DOHH2 (cell line): ENCODE measurements around the gene NKAPL.

Experiments used
- H3F3A ChIP-seq: fragments of 200-600 bp; sonication (generic), shearing (Covaris generic); 2 replicates; pipeline ENCODE4 v1.6.0; 2016; ENCODE audit warnings: antibody characterized with exemption, mild to moderate bottlenecking; ENCODE audit not compliant: control insufficient read depth, insufficient read depth
- H3K27ac ChIP-seq: fragments of 200-600 bp; sonication (generic); 2 replicates; pipeline ENCODE4 v1.5.1; 2014; ENCODE audit warnings: low read depth, mild to moderate bottlenecking, low read length, moderate library complexity
- H3K27me3 ChIP-seq: fragments of 200-600 bp; sonication (generic); 2 replicates; pipeline ENCODE4 v1.6.1; 2014; ENCODE audit warnings: mild to moderate bottlenecking, low read length, mixed read lengths; ENCODE audit not compliant: control insufficient read depth
- H3K36me3 ChIP-seq: fragments of 200-600 bp; sonication (generic); 2 replicates; pipeline ENCODE4 v1.6.1; 2014; ENCODE audit warnings: mild to moderate bottlenecking, low read length, moderate library complexity, mixed read lengths; ENCODE audit not compliant: control insufficient read depth
- H3K4me1 ChIP-seq: fragments of 200-600 bp; sonication (generic); 2 replicates; pipeline ENCODE4 v1.6.1; 2014; ENCODE audit warnings: mild to moderate bottlenecking, low read length, mixed read lengths; ENCODE audit not compliant: control insufficient read depth
- H3K4me2 ChIP-seq: fragments of 200-600 bp; sonication (generic); 2 replicates; pipeline ENCODE4 v1.6.0; 2014; ENCODE audit warnings: mild to moderate bottlenecking, low read length, moderate library complexity
- H3K4me3 ChIP-seq: fragments of 200-600 bp; sonication (generic); 2 replicates; pipeline ENCODE4 v1.5.1; 2014; ENCODE audit warnings: mild to moderate bottlenecking, low read length, mixed read lengths
- H3K79me2 ChIP-seq: fragments of 200-600 bp; sonication (generic); 2 replicates; pipeline ENCODE4 v1.6.1; 2014; ENCODE audit warnings: mild to moderate bottlenecking, low read length, mixed read lengths; ENCODE audit not compliant: control insufficient read depth
- H3K9me2 ChIP-seq: fragments of 200-600 bp; sonication (generic); replicated peaks from 2 replicates; pipeline ENCODE4 v1.6.1; 2014; ENCODE audit warnings: mild to moderate bottlenecking, low read length, mixed read lengths; ENCODE audit not compliant: control insufficient read depth
- H3K9me3 ChIP-seq: fragments of 200-600 bp; sonication (generic); 2 replicates; pipeline ENCODE4 v1.6.1; 2014; ENCODE audit warnings: antibody characterized with exemption, low read length, mixed read lengths; ENCODE audit not compliant: control insufficient read depth, insufficient read depth
- H4K20me1 ChIP-seq: fragments of 200-600 bp; sonication (generic); 2 replicates; pipeline ENCODE4 v1.6.0; 2014; ENCODE audit warnings: low read depth, mild to moderate bottlenecking, antibody characterized with exemption, low read length, moderate library complexity; ENCODE audit not compliant: control insufficient read depth, insufficient read depth
- EZH2phosphoT487 ChIP-seq: fragments of 200-600 bp; sonication (generic); IDR thresholded peaks from 2 replicates; pipeline ENCODE4 v1.6.1; 2017; ENCODE audit warnings: borderline replicate concordance, mild to moderate bottlenecking, antibody characterized with exemption, low read length, moderate library complexity, mixed read lengths
- TF ChIP-seq, protein P1 (sequence below): fragments of 200-600 bp; sonication (generic); IDR thresholded peaks from one replicate; pipeline ENCODE4 v1.5.1; 2014; ENCODE audit warnings: antibody characterized with exemption, mild to moderate bottlenecking, low read depth, low read length; ENCODE audit not compliant: poor library complexity, severe bottlenecking

Gene NKAPL

DNA sequence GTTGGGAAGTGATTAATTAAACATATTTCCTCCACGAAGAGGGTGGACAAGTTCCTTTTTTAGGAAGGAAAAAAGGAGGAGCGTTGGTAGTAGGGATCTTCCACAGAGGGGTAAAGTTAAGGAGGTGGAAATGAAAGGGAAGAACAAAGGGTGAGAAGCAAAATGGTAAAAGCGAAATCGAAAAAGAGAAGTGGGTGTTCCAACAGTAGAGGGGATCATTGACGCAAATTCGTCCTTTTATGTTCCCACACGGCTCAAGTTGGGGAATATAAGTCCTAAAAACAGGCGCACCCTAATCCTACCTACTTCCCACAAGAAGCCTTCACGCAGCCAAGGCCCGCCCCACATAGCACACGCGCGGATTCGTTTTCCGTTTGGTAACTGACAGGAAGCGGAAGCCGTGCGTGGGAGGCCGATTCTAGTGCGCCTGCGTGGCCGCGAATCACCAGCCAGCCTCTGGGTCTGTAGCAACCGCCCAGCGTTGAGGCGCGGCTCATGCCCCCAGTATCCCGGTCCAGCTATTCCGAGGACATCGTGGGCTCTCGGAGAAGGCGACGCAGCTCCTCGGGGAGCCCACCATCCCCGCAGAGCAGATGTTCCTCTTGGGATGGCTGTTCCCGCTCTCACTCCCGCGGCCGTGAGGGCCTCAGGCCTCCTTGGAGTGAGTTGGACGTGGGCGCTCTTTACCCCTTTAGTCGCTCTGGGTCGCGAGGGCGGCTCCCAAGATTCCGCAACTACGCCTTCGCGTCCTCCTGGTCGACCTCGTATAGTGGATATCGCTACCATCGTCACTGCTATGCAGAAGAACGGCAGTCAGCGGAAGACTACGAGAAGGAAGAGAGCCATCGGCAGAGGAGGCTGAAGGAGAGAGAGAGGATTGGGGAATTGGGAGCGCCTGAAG, at the start of gene NKAPL:
Gene NKAPL (plus strand): TSS at position 421 of the 901 bp plus-strand sequence. CDS start 75 bp downstream, at position 496.
- no peaks in the 10 kb centered on the region for H4K20me1 ChIP-seq
- H3K4me1 ChIP-seq: no peaks in the 10 kb centered on the region
- H3K79me2 ChIP-seq: no peaks in the 10 kb centered on the region
- no peak within 1 kb of the TSS for H3K4me2 ChIP-seq
- H3K27ac ChIP-seq: no peak within 1 kb of the TSS
- no peak within 1 kb of the TSS for H3K4me3 ChIP-seq
- H3K9me2 ChIP-seq: no peaks in the 10 kb centered on the region
- no peaks in the 10 kb centered on the region for H3K27me3 ChIP-seq
- TF ChIP-seq EZH2phosphoT487: no peak
- TF ChIP-seq, protein P1, sequence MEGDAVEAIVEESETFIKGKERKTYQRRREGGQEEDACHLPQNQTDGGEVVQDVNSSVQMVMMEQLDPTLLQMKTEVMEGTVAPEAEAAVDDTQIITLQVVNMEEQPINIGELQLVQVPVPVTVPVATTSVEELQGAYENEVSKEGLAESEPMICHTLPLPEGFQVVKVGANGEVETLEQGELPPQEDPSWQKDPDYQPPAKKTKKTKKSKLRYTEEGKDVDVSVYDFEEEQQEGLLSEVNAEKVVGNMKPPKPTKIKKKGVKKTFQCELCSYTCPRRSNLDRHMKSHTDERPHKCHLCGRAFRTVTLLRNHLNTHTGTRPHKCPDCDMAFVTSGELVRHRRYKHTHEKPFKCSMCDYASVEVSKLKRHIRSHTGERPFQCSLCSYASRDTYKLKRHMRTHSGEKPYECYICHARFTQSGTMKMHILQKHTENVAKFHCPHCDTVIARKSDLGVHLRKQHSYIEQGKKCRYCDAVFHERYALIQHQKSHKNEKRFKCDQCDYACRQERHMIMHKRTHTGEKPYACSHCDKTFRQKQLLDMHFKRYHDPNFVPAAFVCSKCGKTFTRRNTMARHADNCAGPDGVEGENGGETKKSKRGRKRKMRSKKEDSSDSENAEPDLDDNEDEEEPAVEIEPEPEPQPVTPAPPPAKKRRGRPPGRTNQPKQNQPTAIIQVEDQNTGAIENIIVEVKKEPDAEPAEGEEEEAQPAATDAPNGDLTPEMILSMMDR: no peak
- no peaks in the 10 kb centered on the region for H3K9me3 ChIP-seq
- H3F3A ChIP-seq: no peaks in the 10 kb centered on the region
- H3K36me3 ChIP-seq: no peaks in the 10 kb centered on the region

DNA sequence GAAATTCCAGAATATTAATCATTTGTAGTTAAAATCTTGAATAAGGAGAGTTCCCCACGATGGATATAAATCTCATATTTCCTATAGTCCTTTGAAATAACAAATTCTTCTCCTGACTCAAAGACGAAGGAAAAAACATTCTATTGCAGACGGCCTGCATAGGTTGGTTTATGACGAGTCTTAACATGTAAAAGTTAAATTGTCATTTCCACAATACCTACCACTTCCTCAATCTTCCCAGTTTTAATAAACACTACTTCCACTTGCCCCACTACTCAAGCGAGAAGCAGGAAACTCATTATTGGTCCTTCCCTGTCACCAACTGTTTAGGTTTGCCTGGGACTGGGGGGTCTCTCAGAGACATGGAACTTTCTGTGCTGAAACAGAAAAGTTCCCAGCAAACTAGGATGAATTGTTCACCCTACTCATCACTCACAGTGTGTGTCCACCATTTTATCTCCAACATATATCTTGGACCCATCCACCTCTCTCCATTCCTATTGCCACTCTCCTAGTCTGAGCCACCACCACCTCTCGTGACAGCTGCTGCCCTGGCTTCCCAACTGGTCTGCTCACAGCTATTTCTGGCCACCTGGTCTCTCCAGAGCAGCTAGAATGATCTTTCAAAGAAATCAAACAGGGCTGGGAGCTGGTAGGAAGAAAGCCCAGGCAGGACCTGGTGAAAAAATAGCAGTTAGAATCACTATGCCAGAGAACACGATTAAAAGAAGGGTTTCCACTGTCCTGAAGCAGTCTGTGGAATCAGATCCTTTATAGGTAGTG, 49.2 kb upstream of the NKAPL start:
- no peaks in the 10 kb centered on the region for H3K79me2 ChIP-seq
- H3K36me3 ChIP-seq: no peaks in the 10 kb centered on the region

DNA sequence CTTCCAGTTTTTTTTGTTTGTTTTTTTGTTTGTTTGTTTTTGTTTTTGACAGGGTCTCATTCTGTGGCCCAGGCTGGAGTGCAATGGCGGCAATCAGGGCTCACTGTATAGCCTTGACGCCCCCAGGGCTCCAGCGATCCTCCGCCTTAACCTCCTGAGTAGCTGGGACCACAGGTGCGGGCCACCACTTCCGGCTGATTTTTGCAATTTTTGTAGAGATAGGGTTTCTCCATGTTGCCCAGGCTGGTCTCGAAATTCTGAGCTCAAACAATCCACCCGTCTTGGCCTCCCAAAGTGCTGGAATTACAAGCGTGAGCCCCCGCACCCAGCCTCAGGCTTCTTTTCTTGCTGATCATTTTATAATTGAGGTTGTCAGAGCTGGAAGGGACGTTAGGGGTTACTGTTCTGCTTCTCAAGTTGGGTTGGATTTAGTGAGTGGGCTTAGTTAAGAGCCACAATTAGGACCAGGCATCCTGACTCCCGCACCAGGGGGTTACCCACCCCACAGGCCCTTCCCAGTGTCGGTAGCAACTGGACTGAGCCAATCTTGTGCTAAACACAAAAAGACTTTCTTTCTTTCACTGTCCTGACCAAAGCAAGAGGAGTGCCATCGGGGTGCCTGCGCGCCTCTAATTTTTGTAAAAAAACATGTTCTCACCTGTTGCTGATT, 47.1 kb upstream of the NKAPL start:
- H3K27ac ChIP-seq: no peak overlapping the region
- 0 out of 2 replicates have a peak, but pooled peaks cover 5% of the 10 kb centered on the region for H3F3A ChIP-seq
- H4K20me1 ChIP-seq: no peaks in the 10 kb centered on the region
- peaks cover 6% of the 10 kb centered on the region; the same call in 1 of the 2 replicates for H3K9me3 ChIP-seq
- peak overlapping the region; percentile 58 for H3K4me3 ChIP-seq
- peak overlapping the region; percentile 54 for H3K4me2 ChIP-seq
- H3K9me2 ChIP-seq: no peaks in the 10 kb centered on the region
- TF ChIP-seq EZH2phosphoT487: no peak
- TF ChIP-seq, protein P1: no peak
- H3K79me2 ChIP-seq: no peaks in the 10 kb centered on the region
- H3K27me3 ChIP-seq: peaks cover 6% of the 10 kb centered on the region
- H3K4me1 ChIP-seq: peaks cover 37% of the 10 kb centered on the region
- no peaks in the 10 kb centered on the region for H3K36me3 ChIP-seq

More for the DNA sequence above, 49.2 kb upstream of the NKAPL start:
- TF ChIP-seq EZH2phosphoT487: no peak
- TF ChIP-seq, protein P1: no peak
- Histone ChIP-seq H3K4me1 (peaks cover 37% of the 10 kb centered on the region), H3K27me3 (peaks cover 6% of the 10 kb centered on the region), H3K27ac (no peak overlapping the region), H3K9me3 (peaks cover 6% of the 10 kb centered on the region; the same call in 1 of the 2 replicates), H3K4me3 (no peak overlapping the region), H3K4me2 (no peak overlapping the region), H4K20me1 (no peaks in the 10 kb centered on the region), H3F3A (0 out of 2 replicates have a peak, but pooled peaks cover 5% of the 10 kb centered on the region), H3K9me2 (no peaks in the 10 kb centered on the region)
